ENCODE results near the gene CD109. TPM values are rescaled to one million over a fixed set of nuclear protein-coding genes. Genes with fewer than 3 reads are reported as not detected.

Gene CD109
- total RNA-seq, 1 donor from 2014 or later: 7.6 TPM

Other genes with a start within 250 kb of the CD109 start
- 1.0 TPM for gene CGAS, start 243.9 kb upstream of the CD109 start, total RNA-seq
- 28.9 TPM for gene MTO1, start 234.5 kb upstream of the CD109 start, total RNA-seq
- 1,360 TPM for gene EEF1A1, start 175.2 kb upstream of the CD109 start, total RNA-seq
- 4.9 TPM for gene SLC17A5, start 42.2 kb upstream of the CD109 start, total RNA-seq

Measured in left ventricle myocardium superior (tissue), 1 donor.